ENCODE measurements around the gene COPG2. TPM values are rescaled to one million over a fixed set of nuclear protein-coding genes. Genes with fewer than 3 reads are reported as not detected.

The COPG2 gene
- total and polyA plus RNA-seq, 2 experiments from 2014 or later = 7.0 to 35.1 TPM

DNA sequence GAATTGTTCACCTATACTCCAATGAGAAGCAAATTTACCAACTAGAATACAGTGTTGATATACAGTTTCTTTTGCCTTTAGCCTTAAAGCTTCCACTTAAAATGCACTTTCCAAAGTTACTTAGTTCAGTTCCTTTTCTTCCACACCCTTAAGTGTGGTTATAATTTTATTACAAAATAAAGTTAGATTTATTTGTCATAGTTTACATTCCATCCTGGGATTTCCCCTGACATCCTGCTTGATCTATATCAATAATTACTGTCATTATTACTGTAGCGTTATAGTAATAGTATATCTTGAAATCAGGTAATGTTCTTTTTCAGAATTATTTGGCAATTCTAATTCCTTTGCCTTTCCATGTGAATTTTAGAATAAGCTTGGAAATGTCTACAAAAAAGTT is 199.9 kb downstream of the COPG2 start:
- H3K27ac ChIP-seq = no peak overlapping the region
- H3K27me3 ChIP-seq = no peaks in the 10 kb centered on the region
- H3K9me3 ChIP-seq (ENCODE audit: low read depth) = no peaks in the 10 kb centered on the region
- TF ChIP-seq, protein P1, sequence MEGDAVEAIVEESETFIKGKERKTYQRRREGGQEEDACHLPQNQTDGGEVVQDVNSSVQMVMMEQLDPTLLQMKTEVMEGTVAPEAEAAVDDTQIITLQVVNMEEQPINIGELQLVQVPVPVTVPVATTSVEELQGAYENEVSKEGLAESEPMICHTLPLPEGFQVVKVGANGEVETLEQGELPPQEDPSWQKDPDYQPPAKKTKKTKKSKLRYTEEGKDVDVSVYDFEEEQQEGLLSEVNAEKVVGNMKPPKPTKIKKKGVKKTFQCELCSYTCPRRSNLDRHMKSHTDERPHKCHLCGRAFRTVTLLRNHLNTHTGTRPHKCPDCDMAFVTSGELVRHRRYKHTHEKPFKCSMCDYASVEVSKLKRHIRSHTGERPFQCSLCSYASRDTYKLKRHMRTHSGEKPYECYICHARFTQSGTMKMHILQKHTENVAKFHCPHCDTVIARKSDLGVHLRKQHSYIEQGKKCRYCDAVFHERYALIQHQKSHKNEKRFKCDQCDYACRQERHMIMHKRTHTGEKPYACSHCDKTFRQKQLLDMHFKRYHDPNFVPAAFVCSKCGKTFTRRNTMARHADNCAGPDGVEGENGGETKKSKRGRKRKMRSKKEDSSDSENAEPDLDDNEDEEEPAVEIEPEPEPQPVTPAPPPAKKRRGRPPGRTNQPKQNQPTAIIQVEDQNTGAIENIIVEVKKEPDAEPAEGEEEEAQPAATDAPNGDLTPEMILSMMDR (IDR thresholded peaks at IDR 0.05; ENCODE audit: low read depth, low read length) = no peak
- H3K36me3 ChIP-seq = no peaks in the 10 kb centered on the region
- no peak overlapping the region for H3K4me3 ChIP-seq
- no peak for DNase-seq (ENCODE audit: low read depth in 1 of 2, low spot score in 1 of 2)
- H3K4me1 ChIP-seq (ENCODE audit: low read depth) = no peaks in the 10 kb centered on the region

DNA sequence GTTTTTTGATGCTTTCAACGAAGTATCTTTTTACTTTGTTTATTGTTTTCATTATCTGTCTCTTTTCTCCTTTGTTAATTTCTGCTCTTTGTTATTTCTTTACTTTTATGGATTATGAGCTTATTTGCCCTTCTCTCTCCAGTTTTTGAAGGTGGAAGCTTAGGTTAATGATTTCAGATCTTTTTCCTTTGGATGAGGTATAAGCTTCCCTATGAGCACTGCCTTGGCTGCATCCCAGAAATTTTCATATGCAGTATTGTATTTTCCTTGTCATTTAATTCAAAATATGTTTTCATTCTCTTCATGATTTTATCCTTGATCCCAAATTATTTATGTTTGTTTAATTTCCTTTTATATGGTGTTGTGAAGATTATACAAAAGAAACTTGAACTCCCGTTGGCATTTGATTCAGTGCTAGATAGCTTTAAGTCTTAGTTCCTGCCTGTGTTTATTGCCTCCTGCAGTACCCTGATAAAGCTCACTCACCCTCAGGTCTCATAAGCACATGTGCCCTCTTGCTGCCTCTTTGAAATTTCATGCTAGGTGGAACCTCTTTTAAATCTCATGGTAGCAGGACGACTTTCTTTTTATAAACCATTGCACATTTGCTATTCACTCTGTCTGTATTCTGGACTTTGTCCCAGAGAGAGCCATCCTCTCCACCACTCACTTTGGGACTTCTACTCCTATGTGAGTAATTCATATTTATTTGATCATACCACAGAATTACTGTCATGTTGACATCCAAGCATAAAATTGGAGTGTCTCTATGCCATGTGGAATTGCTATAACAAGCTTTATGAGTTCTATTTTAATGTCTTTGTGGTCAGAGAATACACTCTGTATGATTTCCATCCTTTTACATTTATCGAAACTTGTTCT is 204.8 kb downstream of the COPG2 start:
- no peak overlapping the region for H3K4me3 ChIP-seq
- H3K9me3 ChIP-seq (ENCODE audit: low read depth) = no peaks in the 10 kb centered on the region
- TF ChIP-seq, protein P1 (IDR thresholded peaks at IDR 0.05; ENCODE audit: low read depth, low read length) = no peak
- H3K36me3 ChIP-seq = no peaks in the 10 kb centered on the region
- no peaks in the 10 kb centered on the region for H3K27me3 ChIP-seq
- H3K27ac ChIP-seq = no peak overlapping the region
- DNase-seq (ENCODE audit: low read depth in 1 of 2, low spot score in 1 of 2) = no peak
- no peaks in the 10 kb centered on the region for H3K4me1 ChIP-seq (ENCODE audit: low read depth)

DNA sequence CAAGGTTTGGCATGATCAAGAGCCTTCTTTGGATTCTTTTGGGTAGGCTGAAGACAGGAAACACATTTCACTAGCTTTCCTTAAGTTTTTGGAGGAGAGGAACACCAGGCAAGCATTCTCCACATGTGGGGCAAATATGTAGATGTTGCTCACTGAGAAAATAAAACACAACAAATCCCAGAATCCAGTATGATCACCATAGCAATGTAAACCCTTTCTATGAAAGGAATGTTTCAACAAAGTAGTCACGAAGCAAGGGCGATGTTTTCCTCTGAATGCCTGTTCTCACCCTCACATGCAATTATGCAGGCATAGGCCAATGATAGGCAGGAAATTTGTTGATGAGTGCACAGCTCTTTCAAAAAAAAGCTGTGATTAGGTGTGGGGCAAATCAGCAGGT is 207.3 kb downstream of the COPG2 start:
- TF ChIP-seq, protein P1 (IDR thresholded peaks at IDR 0.05; ENCODE audit: low read depth, low read length) = no peak
- Histone ChIP-seq H3K36me3 (no peaks in the 10 kb centered on the region), H3K9me3 (ENCODE audit: low read depth) (no peaks in the 10 kb centered on the region), H3K27ac (no peak overlapping the region), H3K4me3 (no peak overlapping the region), H3K27me3 (no peaks in the 10 kb centered on the region), H3K4me1 (ENCODE audit: low read depth) (no peaks in the 10 kb centered on the region)
- no peak for DNase-seq (ENCODE audit: low read depth in 1 of 2, low spot score in 1 of 2)

DNA sequence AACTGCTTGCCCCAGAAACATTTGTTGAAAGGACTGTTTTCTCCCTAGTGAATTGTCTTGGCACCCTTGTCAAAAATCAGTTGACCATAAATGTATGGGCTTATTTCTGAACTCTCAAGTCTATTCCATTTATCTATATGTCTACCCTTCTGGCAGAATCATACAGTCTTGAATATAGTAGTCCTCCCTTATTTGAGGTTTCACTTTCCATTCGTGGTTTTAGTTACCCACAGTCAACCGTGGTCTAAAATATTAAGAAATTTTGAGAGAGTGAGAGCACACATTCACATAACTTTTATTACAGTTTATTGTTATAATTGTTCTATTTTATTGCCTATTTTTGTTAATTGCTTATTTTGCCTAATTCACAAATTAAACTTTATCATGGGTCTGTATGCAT is 210.3 kb downstream of the COPG2 start:
- Histone ChIP-seq H3K36me3 (no peaks in the 10 kb centered on the region), H3K4me1 (ENCODE audit: low read depth) (no peaks in the 10 kb centered on the region), H3K9me3 (ENCODE audit: low read depth) (no peaks in the 10 kb centered on the region), H3K27ac (no peak overlapping the region), H3K27me3 (no peaks in the 10 kb centered on the region), H3K4me3 (no peak overlapping the region)
- no peak for DNase-seq (ENCODE audit: low read depth in 1 of 2, low spot score in 1 of 2)
- TF ChIP-seq, protein P1 (IDR thresholded peaks at IDR 0.05; ENCODE audit: low read depth, low read length) = no peak

Other genes starting within 250 kb of the COPG2 start
- gene CEP41, start 227.7 kb downstream of the COPG2 start, total RNA-seq = 8.0 and 10.7 TPM in 2 replicates
- gene CEP41, start 227.7 kb downstream of the COPG2 start, polyA plus RNA-seq = 27.4 and 48.8 TPM in 2 replicates
- gene MEST, start 176.7 kb downstream of the COPG2 start, total RNA-seq = 56.2 and 57.2 TPM in 2 replicates
- 91.6 and 98.3 TPM in 2 replicates for gene MEST, start 176.7 kb downstream of the COPG2 start, polyA plus RNA-seq
- not detected in 2 replicates for gene TSGA13, start 17.8 kb upstream of the COPG2 start, total RNA-seq
- gene TSGA13, start 17.8 kb upstream of the COPG2 start, polyA plus RNA-seq = not detected in 2 replicates
- not detected in 2 replicates for gene KLF14, start 65.5 kb upstream of the COPG2 start, total RNA-seq
- gene KLF14, start 65.5 kb upstream of the COPG2 start, polyA plus RNA-seq = not detected in 2 replicates